ENCODE results near the gene CA7. TPM values are rescaled to one million over a fixed set of nuclear protein-coding genes. Genes with fewer than 3 reads are reported as not detected.

CA7 gene
- total RNA-seq (2014; rRNA removed; shearing (Covaris generic)): not detected in 2 replicates
- not detected in 2 replicates for polyA plus RNA-seq (2015; cell fraction: cytosol; rRNA removed)
- not detected in 2 replicates for polyA plus RNA-seq (2015; cell fraction: nucleus; rRNA removed)

DNA sequence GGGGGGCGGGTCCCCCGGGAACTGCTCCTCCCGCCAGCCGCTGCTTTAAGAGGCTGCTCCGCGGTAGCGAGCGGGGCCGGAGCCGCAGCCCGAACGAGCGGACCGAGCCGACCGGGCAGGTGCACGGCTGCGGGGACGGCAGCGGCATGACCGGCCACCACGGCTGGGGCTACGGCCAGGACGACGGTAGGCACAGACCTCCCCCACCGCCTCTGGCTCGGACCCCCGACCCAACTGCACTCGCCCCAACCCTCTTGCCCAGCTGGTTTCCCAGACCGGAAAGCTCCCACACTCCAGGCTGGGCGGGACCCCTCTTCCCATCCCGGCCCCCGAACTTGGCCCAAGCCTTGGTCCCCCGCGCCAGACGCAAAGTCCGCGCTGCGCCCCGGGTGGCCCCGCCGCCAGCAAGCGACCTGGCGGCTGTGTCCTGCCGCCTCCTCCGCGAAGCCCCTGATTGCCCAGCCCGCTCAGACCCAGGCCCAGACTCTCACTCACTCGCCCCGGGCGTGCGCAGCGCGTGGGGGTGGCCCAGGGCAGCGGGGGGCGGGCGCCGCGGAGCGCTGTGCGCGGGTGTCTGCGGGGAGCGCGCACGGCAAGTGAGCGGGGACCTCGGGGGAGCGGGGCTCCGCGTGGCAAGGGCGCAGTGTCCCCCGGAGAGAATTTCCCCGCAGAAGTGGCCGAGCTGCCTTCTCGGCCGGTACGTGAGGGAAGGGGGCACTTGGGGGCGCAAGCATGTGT, at the start of gene CA7:
Gene CA7, plus strand, starts transcription at position 73 of the 738 bp plus-strand sequence. Its CDS starts 74 bp downstream, at position 147.
- DNase-seq (ENCODE audit: low read depth, low spot score): no peak
- in situ Hi-C loops (cut with HindIII; ENCODE audit: low pct_unique_long_range_greater_than_20kb, low sequenced_read_pairs): no loop called here

DNA sequence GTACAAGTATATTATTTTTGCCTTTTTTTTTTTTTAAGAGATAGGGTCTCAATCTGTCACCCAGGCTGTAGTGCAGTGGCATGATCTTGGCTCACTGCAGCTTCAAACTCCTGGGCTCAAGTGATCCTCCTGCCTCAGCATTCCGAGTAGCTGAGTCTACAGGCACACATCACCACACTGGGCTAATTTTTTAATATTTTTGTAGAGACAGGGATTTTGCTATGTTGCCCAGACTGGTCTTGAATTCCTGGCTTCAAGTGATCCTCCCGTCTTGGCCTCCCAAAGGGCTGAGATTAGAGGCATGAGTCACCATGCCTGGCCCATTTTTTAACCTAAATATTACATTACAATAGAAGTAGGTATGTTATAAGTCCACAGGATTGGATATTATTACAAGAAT, 46.1 kb upstream of the CA7 start:
- DNase-seq (ENCODE audit: low read depth, low spot score): no peak
- in situ Hi-C loops (cut with HindIII; ENCODE audit: low pct_unique_long_range_greater_than_20kb, low sequenced_read_pairs): no loop called here

DNA sequence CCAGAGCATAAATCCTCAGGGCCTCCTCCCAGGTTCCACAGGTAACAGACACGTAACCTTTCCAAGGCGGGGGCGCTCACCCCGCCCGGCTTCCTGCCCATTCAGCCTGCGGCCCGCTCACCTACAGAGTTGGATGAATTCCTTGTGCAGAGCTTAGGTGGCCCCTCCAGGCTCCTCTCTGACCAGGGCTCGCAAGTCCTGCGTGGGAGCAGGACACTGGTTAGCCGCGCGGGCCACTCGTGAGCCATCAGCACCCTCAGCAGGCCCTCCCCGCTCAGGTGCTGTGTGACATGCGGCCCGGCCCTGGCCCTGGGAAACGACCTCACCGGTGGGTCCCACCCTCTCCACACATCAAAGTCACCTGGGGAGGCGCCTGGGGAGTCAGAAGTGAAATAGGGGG, 43.4 kb upstream of the CA7 start:
- DNase-seq (ENCODE audit: low read depth, low spot score): no peak
- in situ Hi-C loops (cut with HindIII; ENCODE audit: low pct_unique_long_range_greater_than_20kb, low sequenced_read_pairs): no loop called here

DNA sequence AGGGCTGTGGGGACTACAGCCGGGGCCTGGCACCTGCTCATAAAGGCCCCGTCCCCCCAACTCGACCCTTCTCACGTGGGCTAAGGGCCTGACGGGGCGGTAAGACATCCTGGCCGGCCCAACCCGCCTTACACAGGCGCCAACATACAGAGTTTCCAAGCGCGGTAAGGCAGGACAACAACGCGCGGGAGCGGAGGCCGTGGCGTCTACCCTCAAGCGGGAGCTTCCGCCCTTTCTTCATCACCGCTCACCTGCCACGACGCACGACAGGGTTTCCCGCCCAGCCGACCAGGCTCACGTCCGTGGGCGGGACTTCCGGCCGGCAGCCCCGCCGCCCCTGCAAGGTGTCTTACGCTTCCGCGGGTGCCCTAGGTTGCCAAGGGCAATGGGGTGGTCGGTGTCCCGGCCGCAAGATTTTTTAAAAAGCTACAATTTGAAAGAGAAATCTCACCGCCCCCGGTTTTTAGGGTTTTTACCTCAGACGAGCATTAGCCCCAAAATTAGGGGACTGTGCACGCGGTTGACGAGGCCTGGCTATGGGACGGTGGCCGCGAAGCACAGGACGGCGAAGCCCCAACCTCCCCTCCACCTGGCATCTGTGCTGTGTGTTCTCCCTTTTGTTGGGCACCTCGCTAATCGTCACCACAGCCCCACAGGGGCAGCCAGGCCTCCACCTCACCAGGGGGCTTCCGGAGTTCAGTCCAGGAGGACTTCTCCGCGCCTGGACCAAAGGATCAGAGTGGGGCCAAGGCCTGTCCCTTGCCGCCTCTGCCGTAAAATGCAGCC, 42.7 kb upstream of the CA7 start, which contains the start of gene TERB1:
Gene TERB1, minus strand, starts transcription at position 265 of the 786 bp plus-strand sequence. CDS start 4,786 bp downstream, outside the sequence.
- in situ Hi-C loops (cut with HindIII; ENCODE audit: low pct_unique_long_range_greater_than_20kb, low sequenced_read_pairs): no loop called here

DNA sequence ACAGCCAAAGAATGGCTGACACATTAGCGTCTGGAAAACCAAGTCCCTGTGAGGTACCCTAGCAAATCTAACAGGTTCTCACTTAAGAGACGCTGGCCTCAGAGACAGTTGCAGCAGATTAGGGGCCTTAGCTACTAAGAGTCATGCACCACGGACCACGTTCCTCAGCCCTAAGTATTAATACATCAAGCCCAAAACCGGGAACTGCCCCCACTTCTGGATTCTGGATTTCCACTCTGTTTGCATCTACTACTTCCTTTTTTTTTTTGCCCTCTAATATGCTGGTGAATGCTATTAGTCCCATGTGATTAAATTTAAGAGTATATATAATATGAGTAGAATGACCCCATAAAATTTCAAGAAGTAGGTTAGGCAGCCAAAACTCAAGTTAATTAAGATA, 42.1 kb upstream of the CA7 start:
- in situ Hi-C loops (cut with HindIII; ENCODE audit: low pct_unique_long_range_greater_than_20kb, low sequenced_read_pairs): no loop called here
- no peak for DNase-seq (ENCODE audit: low read depth, low spot score)

More for the DNA sequence above, 42.7 kb upstream of the CA7 start, which contains the start of gene TERB1:
- DNase-seq (ENCODE audit: low read depth, low spot score): no peak

DNA sequence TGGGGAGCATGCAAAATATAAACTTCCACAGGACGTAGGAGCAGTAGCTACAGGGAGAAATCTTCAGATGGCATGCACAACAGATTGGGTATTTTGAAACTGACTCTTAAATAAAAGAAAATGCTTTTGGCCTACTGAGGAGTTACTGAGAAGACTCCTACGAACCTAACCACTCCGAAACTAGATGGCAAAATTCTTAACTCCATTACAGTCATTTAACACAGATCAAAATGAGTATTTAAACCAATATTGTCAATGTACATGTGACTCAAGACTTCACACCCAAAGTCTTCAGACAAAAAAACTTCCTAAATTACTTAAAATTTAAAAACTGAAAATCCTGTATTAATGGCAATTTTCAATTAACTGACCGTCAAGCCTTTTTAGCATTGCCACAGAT, 34.4 kb upstream of the CA7 start:
- DNase-seq (ENCODE audit: low read depth, low spot score): no peak
- in situ Hi-C loops (cut with HindIII; ENCODE audit: low pct_unique_long_range_greater_than_20kb, low sequenced_read_pairs): no loop called here

DNA sequence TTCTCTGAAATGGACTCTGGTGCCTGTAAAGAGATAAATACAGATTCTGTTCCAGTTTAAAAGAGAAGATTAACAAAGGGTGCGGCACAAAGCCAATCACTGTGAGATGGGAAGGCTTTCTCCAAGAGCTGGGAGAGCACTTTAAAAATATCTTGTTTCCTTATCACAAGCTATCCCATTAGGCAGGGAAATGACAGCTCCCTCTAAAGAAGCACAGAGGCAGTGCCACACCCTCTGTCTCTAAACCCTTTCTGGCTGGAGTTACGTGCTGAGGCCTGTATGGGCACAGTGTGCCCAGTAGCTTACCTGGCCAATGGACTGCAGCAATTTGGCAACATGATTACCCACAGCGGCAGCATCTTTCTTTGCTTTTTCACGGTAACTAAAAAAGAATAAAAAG, 33.8 kb upstream of the CA7 start:
- peak; percentile 8 for DNase-seq (ENCODE audit: low read depth, low spot score)
- in situ Hi-C loops (cut with HindIII; ENCODE audit: low pct_unique_long_range_greater_than_20kb, low sequenced_read_pairs): no loop called here

DNA sequence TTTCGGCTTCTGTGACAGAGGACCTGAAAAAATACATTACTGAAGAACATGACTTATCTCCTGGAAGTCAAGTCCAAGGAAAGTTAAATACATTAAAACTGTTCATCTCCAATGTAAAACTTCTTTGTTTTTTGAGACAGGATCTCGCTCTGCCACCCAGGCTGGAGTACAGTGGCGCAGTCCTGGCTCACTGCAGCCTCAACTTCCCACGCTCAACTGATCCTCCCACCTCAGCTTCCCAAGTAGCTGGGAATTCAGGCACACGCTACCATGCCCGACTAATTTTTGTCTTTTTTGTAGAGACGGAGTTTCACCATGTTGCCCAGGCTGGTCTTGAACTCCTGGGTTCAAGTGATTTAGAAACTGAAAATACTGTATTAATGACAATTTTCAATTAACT, 33.2 kb upstream of the CA7 start:
- no peak for DNase-seq (ENCODE audit: low read depth, low spot score)
- in situ Hi-C loops (cut with HindIII; ENCODE audit: low pct_unique_long_range_greater_than_20kb, low sequenced_read_pairs): no loop called here

DNA sequence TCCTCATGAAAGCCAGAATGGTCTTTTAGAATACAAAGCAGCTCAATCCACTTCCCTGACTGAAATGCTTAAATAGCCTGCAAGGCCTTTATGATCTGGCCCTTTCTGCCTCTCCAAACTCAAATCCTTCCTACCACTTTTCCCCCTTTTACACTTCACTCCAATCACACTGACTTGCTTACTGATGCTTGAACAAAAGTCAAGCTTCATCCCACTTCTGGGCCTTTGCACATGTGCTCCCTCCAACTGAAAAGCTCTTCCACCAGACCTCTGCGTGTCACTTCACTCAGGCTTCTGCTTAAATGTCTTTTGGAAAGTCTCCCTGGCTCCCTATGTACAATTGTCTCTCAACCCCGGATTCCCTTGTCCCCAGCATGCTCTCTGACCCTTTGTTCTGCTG, 29.5 kb upstream of the CA7 start:
- no peak for DNase-seq (ENCODE audit: low read depth, low spot score)
- in situ Hi-C loops (cut with HindIII; ENCODE audit: low pct_unique_long_range_greater_than_20kb, low sequenced_read_pairs): no loop called here

DNA sequence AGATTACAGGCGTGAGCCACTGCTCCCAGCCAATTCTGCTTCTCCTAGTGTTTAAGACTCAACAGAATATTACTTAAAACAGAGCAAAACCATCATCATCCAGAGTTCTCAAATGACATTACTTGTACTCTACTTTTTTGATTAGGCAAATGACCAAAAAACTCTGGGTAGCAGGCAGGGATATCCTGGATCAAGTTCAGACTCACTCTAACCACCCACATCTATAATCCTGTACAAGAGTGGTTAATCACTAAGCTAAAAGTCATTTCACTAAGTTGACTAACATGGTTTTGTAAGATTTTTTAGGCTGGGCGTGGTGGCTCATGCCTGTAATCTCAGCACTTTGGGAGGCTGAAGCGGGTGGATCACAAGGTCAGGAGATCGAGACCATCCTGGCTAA, 20.2 kb upstream of the CA7 start:
- in situ Hi-C loops (cut with HindIII; ENCODE audit: low pct_unique_long_range_greater_than_20kb, low sequenced_read_pairs): no loop called here
- no peak for DNase-seq (ENCODE audit: low read depth, low spot score)

DNA sequence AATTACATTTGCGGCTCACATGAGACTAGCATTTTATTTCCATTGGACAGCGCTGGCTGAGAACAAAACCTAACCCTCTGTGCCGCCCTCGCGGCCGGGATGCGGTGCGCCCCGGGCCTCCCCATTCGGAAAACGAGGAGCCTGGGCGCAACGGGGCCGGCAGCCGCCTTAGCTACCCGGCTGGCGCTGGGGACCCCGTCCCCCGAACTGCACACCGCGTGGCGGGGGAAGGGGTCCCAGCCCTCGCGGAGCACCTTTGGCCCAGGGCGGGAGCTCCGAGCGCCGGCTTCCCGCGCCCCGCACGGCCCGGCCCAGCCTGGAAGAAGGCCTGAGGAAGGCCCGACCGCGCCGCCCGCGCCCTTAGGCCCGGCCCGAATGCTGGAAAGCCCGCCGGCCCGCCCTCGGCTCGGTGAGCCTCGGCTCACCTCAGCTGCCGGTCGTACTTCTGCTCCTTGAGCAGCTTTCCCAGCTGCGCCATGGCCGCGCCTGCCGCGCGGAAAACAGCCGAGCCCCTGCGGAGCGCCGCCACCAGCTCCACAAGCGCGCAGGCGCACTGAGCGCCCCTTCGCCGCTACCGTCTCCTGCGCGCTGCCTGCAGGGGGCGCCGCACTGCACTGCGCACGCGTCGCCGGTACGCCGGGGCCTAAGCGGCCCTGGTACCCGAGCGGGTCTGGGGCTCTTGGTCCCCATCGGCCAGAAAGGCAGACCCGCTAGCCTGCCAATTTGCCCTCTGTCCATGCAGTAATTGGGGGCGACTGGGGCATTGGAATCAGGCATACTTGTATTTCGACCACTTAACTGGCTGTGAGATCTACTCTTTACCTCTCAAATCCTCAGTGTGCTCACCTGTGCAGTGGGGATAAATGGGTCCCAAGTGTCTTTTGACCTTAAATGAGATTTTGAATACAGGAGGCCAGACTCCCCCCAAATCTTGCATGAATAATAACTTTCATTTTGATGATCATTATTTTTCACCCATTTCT, 13.5 kb upstream of the CA7 start, which contains the start of gene NAE1:
Gene NAE1, minus strand, starts transcription at position 555 of the 983 bp plus-strand sequence. Its CDS starts 77 bp downstream, at position 478.
- DNase-seq (ENCODE audit: low read depth, low spot score): peak; percentile 82
- in situ Hi-C loops (cut with HindIII; ENCODE audit: low pct_unique_long_range_greater_than_20kb, low sequenced_read_pairs): no loop called here

DNA sequence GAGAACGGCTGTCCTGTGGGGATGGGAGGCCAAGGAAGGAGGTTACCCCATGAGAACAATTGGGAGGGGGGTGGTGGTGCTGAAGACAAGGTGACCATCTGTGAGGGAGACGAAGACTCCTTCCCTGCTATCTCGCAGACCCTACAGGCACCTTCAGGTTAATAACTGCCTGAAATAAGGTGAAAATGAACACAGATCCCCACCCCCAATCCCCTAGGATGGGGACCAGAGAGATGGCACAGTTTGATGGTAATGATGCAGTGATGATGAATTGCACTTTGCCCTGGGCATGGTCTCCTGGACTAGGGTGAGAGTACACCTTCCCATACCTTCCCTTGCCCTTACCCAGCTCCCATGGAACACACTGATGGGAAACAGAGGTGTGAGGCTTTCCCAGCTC, 12.0 kb upstream of the CA7 start:
- in situ Hi-C loops (cut with HindIII; ENCODE audit: low pct_unique_long_range_greater_than_20kb, low sequenced_read_pairs): no loop called here
- no peak for DNase-seq (ENCODE audit: low read depth, low spot score)

DNA sequence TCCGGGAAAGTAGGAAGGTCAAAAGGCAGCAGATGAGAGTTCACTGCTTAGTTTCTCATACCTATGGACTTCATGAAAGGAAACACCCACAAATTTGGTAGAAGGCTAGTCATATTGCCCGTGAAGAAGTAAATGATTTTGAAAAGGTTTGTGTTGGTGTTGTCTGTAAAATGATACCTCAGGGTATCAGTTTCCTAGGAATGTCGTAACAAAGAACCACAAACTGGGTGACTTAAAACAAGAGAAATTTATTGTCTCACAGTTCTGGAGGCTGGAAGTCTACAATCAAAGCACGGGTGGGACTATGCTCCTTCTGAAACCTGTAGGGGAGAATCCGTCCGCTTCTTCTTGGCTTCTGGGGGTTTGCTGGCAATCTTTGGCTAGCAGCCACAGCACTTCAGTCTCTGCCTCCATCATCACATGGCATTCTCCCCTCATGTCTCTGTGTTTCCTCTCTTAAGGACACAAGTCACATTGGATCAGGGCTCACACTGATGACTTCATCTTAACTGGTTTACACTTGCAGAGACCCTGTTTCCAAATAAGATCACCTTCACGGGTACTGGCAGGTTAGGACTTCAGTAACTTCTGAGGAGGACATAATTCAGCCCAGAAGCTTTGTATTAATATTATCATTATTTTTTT, 11.4 kb upstream of the CA7 start:
- no peak for DNase-seq (ENCODE audit: low read depth, low spot score)
- in situ Hi-C loops (cut with HindIII; ENCODE audit: low pct_unique_long_range_greater_than_20kb, low sequenced_read_pairs): no loop called here

DNA sequence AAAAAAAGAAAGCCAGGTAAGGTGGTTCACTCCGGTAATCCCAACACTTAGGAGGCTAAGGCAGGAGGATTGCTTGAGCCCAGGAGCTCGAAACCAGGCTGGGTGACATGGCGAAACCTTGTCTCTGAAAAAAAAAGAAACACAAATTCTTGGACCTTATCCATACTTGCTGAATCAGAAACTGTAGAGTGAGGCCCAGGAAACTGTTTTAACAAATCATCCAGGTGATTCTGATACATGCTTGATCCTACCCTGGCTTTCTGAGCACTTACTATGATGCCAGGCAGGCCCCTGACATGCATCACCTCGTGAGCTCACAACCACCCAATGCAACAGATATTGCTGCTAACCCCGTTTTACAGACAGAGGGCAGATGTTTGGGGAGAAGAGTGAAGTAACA, 9.5 kb upstream of the CA7 start:
- no peak for DNase-seq (ENCODE audit: low read depth, low spot score)
- in situ Hi-C loops (cut with HindIII; ENCODE audit: low pct_unique_long_range_greater_than_20kb, low sequenced_read_pairs): no loop called here

DNA sequence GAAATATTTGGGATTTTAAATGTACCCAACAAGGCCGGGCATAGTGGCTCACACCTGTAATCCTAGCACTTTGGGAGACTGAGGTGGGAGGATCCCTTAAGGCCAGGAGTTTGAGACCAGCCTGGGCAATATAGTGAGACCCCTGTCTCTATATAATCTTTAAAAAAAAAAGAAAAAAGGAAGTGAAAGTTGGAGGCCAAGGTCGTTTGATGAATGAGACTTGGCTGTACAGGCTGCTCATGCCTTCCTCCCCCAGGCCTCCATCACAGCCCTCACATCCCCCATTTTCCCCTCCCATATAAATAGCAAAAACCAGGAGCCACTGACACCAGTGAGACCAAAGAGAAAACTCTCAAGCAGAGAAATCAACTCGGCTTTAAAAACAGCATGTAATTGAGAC, 3.3 kb upstream of the CA7 start:
- no peak for DNase-seq (ENCODE audit: low read depth, low spot score)
- in situ Hi-C loops (cut with HindIII; ENCODE audit: low pct_unique_long_range_greater_than_20kb, low sequenced_read_pairs): no loop called here

DNA sequence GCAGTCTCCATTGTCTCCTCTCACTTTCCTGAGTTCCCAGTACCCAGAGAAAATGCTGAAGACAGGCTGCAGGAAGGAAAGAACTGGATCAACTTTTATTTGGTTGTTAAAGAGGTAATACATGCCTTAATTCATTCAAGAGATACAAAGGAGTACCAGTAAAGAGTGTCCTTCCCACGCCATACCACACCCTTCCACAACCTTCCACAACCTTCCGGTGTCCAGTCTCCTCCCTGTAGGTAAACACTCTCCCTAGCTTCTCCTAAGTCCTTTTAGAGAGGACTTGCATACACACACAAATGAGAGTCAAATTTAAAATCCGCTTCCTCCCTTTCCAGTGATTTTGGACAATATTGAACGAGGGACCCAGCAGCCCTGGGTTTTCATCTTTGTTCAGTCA, 2.8 kb upstream of the CA7 start:
- DNase-seq (ENCODE audit: low read depth, low spot score): no peak
- in situ Hi-C loops (cut with HindIII; ENCODE audit: low pct_unique_long_range_greater_than_20kb, low sequenced_read_pairs): no loop called here

DNA sequence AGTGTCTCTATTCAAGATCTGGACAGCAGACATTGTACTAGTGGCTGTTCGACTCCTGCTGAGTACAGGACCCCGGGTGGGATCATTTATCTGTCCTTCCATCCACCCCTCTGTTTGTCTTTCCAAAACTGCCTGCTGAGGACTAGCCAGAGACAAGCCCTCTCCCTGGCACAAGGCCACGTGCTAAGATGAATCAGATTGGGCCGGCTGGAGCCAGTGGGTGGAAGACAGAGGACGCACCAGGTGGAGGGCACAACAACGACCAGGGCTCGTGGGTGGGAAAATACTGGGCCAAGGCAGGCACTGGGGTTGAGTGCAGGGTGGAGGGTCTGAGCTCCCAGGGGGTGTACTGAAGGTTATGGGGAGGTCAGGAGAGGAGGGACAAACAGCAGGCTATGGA, 1.4 kb upstream of the CA7 start:
- in situ Hi-C loops (cut with HindIII; ENCODE audit: low pct_unique_long_range_greater_than_20kb, low sequenced_read_pairs): no loop called here
- no peak for DNase-seq (ENCODE audit: low read depth, low spot score)
